ENCODE measurements around the gene CTNNBL1. TPM values are rescaled to one million over a fixed set of nuclear protein-coding genes. Genes with fewer than 3 reads are reported as not detected.

The CTNNBL1 gene
- total RNA-seq, 4 donors from 2014 or later = 40.4 to 54.3 (median 44.7) TPM

- intact Hi-C loops (cut with DNase I) = no loop called here
- H3K27ac ChIP-seq (replicated peaks in 1 of 4) = peak overlapping the region; percentile 35 to 56 (median 51)
- no peak for TF ChIP-seq CTCF (IDR thresholded peaks at IDR 0.05)
- TF ChIP-seq POLR2A (IDR thresholded peaks at IDR 0.05; ENCODE audit: low read depth) = no peak
- TF ChIP-seq POLR2AphosphoS5 (IDR thresholded peaks at IDR 0.05) = no peak
- no peak for TF ChIP-seq EP300 (IDR thresholded peaks at IDR 0.05)
Observed at GRCh38 chr20:37728635-37728983, 34.8 kb downstream of the CTNNBL1 start.

GRCh38 chr20:37729452-37729851 is 35.6 kb downstream of the CTNNBL1 start:
- DNase-seq (ENCODE audit: extremely low spot score) = no peak
- peak overlapping the region; percentile 35 to 56 (median 51) for H3K27ac ChIP-seq (replicated peaks in 1 of 4)
- peaks cover 49 to 66% (median 61%) of the 10 kb centered on the region in 4 donors for H3K4me1 ChIP-seq
- H3K36me3 ChIP-seq = peaks cover 0 to 9% (median 5%) of the 10 kb centered on the region in 4 donors
- H3K9me3 ChIP-seq = no peaks in the 10 kb centered on the region
- intact Hi-C loops (cut with DNase I) = no loop called here
- 48% methylated on average over 4 of the region's 4 CpGs for WGBS
- TF ChIP-seq EP300 (IDR thresholded peaks at IDR 0.05) (no peak), POLR2AphosphoS5 (IDR thresholded peaks at IDR 0.05) (no peak), POLR2A (IDR thresholded peaks at IDR 0.05; ENCODE audit: low read depth) (no peak), CTCF (IDR thresholded peaks at IDR 0.05) (no peak)
- no peaks in the 10 kb centered on the region for H3K27me3 ChIP-seq
- no peak overlapping the region for H3K4me3 ChIP-seq

More at GRCh38 chr20:37728635-37728983, 34.8 kb downstream of the CTNNBL1 start:
- H3K4me3 ChIP-seq = no peak overlapping the region
- peaks cover 0 to 9% (median 5%) of the 10 kb centered on the region in 4 donors for H3K36me3 ChIP-seq
- H3K27me3 ChIP-seq = no peaks in the 10 kb centered on the region
- H3K4me1 ChIP-seq = peaks cover 46 to 57% (median 53%) of the 10 kb centered on the region in 4 donors
- 69% methylated on average over 2 of the region's 2 CpGs for WGBS
- DNase-seq (ENCODE audit: extremely low spot score) = no peak
- no peaks in the 10 kb centered on the region for H3K9me3 ChIP-seq

GRCh38 chr20:37729909-37730308 is 36.1 kb downstream of the CTNNBL1 start:
- H3K9me3 ChIP-seq = no peaks in the 10 kb centered on the region
- 59% methylated on average over 3 of the region's 3 CpGs for WGBS
- no peaks in the 10 kb centered on the region for H3K27me3 ChIP-seq
- no peak overlapping the region for H3K4me3 ChIP-seq
- H3K27ac ChIP-seq (replicated peaks in 1 of 4) = peak overlapping the region; percentile 35 to 56 (median 51)
- intact Hi-C loops (cut with DNase I) = no loop called here
- no peak for DNase-seq (ENCODE audit: extremely low spot score)
- peaks cover 0 to 9% (median 5%) of the 10 kb centered on the region in 4 donors for H3K36me3 ChIP-seq
- no peak for TF ChIP-seq CTCF (IDR thresholded peaks at IDR 0.05)
- TF ChIP-seq POLR2AphosphoS5 (IDR thresholded peaks at IDR 0.05) = no peak
- no peak for TF ChIP-seq EP300 (IDR thresholded peaks at IDR 0.05)
- no peak for TF ChIP-seq POLR2A (IDR thresholded peaks at IDR 0.05; ENCODE audit: low read depth)
- H3K4me1 ChIP-seq = peaks cover 50 to 70% (median 66%) of the 10 kb centered on the region in 4 donors

- TF ChIP-seq EP300 (IDR thresholded peaks at IDR 0.05) (no peak), CTCF (IDR thresholded peaks at IDR 0.05) (no peak), POLR2A (IDR thresholded peaks at IDR 0.05; ENCODE audit: low read depth) (no peak), POLR2AphosphoS5 (IDR thresholded peaks at IDR 0.05) (no peak)
- Histone ChIP-seq H3K9me3 (no peaks in the 10 kb centered on the region), H3K27me3 (no peaks in the 10 kb centered on the region), H3K4me1 (peaks cover 29 to 48% (median 45%) of the 10 kb centered on the region in 4 donors), H3K4me3 (no peak overlapping the region), H3K36me3 (peaks cover 20 to 33% (median 26%) of the 10 kb centered on the region in 4 donors), H3K27ac (replicated peaks in 1 of 4) (peak overlapping the region in 1 of 4 donors; percentile 46)
- 78% methylated on average over 4 of the region's 4 CpGs for WGBS
- DNase-seq (ENCODE audit: extremely low spot score) = no peak
- intact Hi-C loops (cut with DNase I) = no loop called here
Observed at GRCh38 chr20:37733416-37733815, 39.6 kb downstream of the CTNNBL1 start.

Data from esophagus muscularis mucosa (tissue), 4 donors.